HG02852 (cell line): ENCODE data around the gene DLG1.
"Not testable (repeated sequence)": the region's sequence is repeated elsewhere in the genome, so short reads cannot be mapped to it uniquely, and the experiment has no call there.

Experiments
- ATAC-seq: cut with Tn5 transposase; IDR thresholded peaks from one replicate; pipeline ENCODE4 v1.9.1; 2021; ENCODE audit warnings: mild to moderate bottlenecking, moderate library complexity; ENCODE audit not compliant: unreplicated experiment

The DLG1 gene

GRCh38 chr3:197292083-197292646 lies 6.2 kb downstream of the DLG1 start:
- no peak for ATAC-seq

DNA sequence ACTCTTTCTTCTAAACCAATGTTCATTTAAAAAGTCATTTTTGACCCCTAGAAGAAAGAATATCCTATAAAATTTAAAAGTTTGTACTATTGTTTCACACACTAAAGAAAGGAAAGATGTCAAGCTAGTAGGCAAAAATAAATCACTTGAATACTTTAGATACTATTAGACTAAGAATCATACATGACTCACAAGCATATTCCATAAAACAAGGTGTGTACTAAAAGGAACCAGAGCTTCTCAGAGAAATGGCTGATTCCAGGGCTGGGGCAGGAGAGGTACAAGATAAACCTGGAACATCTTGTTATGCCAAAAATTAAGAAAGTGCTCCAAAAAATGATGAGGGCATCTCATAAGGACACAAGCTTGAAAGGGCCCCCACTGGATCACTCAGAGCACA lies 8.7 kb downstream of the DLG1 start:
- no peak for ATAC-seq

DNA sequence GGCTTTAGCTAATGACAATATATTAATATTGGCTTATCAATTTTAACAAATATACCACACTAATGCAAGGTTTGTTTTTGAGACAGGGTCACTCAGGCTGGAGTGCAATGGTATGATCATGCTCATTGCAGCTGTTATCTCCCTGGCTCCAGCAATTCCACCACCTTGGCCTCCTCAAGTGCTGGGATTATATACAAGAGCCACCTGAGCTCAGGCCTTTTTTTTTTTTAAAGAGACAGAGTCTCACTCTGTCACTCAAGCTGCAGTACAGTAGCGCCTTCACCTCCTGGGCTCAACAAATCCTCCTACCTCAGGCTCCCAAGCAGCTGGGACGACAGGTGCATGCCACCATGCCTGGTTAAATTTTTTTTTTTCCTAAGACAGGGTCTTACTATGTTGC lies 11.7 kb downstream of the DLG1 start:
- ATAC-seq, result no peak

- no peak for ATAC-seq
Observed at GRCh38 chr3:197285557-197285956, 12.9 kb downstream of the DLG1 start.

GRCh38 chr3:197283045-197283444 lies 15.4 kb downstream of the DLG1 start:
- ATAC-seq, result no peak

DNA sequence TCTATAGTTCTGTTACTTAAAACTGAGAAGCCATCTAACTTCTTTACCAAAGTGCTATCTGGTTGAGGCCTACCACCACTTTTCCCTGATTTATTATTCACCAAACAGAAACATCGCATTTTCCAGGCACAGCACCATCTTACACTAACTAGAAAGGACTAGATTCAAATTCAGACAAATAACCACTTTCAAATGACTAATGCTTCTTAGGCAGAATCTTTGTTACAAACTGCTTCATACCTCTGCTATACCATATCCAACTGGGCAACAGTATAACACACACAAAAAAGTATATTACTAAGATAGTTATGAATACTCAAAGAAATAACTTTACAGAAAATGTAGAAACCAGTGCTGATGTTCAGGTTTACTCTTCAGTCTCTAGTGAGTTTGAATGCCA lies 16.6 kb downstream of the DLG1 start:
- no peak for ATAC-seq

DNA sequence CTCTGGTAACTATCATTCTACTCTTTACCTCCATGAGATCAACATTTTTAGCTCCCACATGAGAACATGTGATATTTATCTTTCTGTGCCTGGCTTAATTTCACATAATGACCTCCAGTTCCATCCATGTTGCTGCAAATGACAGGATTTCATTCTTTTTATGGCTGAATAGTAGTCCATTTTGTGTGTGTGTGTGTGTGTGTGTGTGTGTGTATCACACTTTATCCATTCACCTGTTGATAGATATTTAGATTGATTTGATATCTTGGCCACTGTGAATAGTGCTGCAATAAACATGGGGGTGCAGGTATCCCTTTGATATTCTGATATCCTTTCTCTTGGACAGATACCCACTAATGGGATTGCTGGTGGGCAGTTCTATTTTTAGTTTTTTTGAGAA lies 18.3 kb downstream of the DLG1 start:
- ATAC-seq, result no peak

DNA sequence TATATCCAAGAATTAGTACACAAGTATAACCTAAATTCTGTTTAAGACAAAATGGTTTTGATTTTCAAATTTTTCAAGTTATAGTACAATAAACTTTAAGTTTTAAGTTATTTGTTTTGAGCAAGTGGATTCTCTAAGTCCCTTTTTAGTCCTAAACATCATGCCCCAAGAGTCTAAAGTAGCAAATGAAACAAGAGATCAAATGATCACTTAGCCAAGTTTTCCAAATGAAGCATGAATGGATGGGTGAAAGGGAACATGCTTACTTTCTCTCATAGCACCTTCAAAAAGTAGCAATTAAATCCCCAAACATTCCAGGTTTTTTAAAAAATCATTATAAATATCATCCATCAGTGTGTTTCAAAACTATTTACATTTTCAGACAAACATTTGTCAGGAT lies 19.5 kb downstream of the DLG1 start:
- ATAC-seq, result no peak

DNA sequence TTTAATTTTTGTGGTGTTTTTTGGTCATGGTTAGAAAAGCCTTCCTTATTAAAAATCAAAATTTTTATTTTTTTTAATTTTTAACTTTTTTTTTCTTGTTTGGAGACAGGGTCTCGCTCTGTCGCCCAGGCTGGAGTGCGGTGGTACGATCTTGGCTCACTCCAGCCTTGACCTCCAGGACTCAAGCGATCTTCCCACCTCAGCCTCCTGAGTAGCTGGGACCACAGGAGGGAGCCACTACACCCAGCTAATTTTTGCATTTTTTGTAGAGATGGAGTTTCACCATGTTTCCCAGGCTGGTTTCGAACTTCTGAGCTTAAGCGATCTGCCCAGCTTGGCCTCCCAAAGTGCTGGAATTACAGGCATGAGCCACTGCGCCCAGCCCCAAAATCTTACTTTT lies 21.6 kb downstream of the DLG1 start:
- ATAC-seq, result not testable (repeated sequence)

DNA sequence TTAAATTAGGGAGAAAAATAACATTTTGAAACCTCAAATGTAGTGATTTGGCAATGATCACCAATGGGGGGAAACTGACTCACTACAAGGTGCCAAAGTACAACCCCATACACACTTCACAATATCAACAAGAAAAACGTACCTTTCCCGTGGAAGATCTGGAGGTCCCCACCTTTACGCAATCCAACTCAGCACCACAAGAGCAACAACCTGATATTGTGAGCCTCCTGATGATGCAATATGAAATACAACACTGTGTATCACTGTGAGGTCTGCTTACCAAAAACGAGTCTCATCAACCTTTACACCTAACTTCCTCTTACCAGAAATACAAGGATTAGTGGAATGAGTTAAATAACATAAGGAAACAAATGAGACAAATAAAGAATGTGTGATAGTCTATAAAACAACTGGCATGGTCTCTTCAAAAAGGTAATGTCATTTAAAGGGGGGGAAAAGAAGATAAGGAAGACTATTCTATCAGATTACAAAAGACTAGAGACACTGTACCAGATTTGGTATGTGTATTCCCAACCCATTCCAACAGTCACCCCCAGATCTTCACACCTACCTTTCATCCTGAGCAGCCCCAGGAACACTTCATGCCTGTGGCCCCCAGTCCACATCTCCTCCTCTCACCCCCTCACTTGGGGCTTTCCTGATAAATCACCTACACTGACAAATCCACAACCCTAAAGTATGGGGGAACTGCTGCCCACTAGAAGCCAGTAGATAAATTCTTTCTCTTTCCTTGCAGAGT lies 27.7 kb downstream of the DLG1 start:
- ATAC-seq, result no peak

DNA sequence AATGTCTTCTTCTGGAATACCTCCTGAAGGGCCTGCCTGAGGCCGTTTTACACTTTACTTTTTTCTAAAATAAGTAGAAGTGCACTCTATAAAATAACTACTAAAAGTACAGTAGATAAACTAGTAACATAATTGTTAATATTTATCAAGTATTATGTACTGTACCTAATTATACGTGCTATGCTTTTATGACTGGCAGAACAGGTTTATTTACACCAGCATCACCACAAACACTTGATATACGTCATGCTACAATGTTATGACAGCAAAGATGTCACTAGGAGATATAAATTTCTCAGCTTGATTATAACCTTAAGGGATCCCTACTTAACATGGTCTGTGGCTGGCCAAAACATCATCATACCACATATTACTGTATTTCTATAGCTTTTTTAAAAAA lies 29.4 kb downstream of the DLG1 start:
- ATAC-seq, result no peak

GRCh38 chr3:197268294-197268693 lies 30.1 kb downstream of the DLG1 start:
- no peak for ATAC-seq

GRCh38 chr3:197266331-197266730 lies 32.1 kb downstream of the DLG1 start:
- ATAC-seq, result no peak

- ATAC-seq, result no peak
Observed at GRCh38 chr3:197262709-197263108, 35.7 kb downstream of the DLG1 start.

DNA sequence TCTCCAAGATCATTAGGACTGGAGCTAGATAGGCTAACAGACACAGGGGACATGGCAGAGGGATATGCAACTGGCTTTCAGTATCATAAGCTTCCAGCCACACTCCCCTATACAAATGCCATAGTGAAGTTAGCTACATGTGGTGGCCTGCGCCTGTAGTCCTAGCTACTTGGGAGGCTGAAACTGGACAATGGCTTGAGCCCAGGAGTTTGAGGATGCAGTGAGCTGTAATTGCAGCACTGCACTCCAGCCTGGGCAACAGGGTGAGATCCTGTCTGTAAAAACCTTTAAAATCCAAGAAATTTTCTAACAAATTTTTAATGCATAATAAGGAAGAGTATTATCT lies 37.3 kb downstream of the DLG1 start:
- ATAC-seq, result no peak

DNA sequence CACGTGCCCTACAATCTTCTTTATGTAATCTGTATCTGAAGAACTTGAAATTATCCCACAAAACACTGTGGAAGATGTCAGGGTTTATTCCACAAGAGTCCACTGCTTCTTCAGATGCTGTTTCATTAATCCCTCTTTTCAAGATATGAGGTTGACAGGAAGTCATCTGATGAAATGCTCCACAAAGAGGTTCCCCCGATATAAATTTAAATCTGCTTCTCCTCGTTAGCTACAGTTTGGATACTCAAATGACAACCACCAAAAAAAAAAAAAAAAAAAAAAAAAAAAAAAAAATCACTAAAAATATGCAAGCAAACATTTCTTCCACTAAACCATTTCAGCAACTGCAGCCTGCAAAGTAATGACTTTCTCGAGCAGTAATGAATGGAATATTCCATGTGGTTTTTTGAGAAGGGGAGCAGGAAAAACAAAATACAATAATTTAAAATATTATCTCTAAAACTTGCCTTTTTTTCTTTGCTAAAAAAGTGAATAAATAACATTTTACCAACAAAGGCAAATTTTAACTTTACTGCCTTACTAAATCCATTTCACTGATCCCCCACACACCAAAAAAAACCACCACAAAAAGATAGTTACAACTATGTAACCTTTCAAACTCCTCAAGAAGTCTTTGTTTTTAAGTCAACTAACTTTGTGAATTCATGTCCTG lies 37.8 kb downstream of the DLG1 start:
- ATAC-seq, result no peak

GRCh38 chr3:197259096-197259495 lies 39.3 kb downstream of the DLG1 start:
- no peak for ATAC-seq

GRCh38 chr3:197258168-197258755 lies 40.1 kb downstream of the DLG1 start:
- no peak for ATAC-seq

DNA sequence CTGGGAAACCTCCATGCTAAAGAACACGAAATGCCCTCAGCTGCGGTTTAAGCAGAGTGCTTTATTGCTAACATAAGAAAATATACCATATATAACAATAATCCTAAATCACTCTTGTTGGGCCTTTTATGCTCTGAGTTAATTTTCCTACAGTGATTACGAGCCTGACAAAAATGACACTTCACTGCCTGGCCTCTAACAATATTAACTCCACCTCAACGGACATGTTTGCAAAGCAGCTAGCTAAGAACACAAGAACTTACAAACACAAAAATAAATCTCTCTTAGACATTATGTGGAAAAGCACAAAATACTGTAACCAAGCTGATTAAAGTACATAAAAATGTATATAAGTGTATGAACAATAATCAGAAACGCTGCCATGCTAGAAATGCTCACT lies 40.7 kb downstream of the DLG1 start:
- ATAC-seq, result no peak

GRCh38 chr3:197256836-197257444 lies 41.5 kb downstream of the DLG1 start:
- no peak for ATAC-seq

DNA sequence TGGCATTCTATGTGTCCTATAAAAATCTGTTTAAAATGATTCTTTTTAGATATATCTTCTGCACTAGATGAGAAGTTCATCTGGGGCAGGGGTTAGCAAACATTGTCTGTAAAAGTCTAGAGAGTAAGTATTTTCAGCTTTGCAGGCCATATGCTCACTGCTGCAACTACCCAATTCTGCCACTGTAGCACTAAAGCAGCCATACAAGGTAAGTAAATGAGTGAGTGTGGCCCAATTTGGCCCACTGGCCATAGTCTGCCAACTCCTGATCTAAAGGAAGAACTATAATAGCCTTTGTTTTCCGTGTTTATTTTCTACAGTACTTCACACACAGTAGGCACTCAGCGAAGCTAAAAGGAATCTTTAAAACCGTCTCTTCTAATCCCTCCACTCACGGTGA lies 42.3 kb downstream of the DLG1 start:
- ATAC-seq, result no peak
